HG03439 (cell line): ENCODE results near the gene PRTN3.
"Not testable (repeated sequence)": the region's sequence is repeated elsewhere in the genome, so short reads cannot be mapped to it uniquely, and the experiment has no call there.

Experiments
- ATAC-seq: cut with Tn5 transposase; IDR thresholded peaks from one replicate; pipeline ENCODE4 v1.9.1; 2021; ENCODE audit warnings: mild to moderate bottlenecking, moderate library complexity; ENCODE audit not compliant: unreplicated experiment

Gene PRTN3

GRCh38 chr19:815079-815774 is 25.6 kb upstream of the PRTN3 start:
- no peak for ATAC-seq

- no peak for ATAC-seq
Observed at GRCh38 chr19:815775-816499, 24.9 kb upstream of the PRTN3 start.

GRCh38 chr19:816500-816857 is 24.3 kb upstream of the PRTN3 start:
- no peak for ATAC-seq

DNA sequence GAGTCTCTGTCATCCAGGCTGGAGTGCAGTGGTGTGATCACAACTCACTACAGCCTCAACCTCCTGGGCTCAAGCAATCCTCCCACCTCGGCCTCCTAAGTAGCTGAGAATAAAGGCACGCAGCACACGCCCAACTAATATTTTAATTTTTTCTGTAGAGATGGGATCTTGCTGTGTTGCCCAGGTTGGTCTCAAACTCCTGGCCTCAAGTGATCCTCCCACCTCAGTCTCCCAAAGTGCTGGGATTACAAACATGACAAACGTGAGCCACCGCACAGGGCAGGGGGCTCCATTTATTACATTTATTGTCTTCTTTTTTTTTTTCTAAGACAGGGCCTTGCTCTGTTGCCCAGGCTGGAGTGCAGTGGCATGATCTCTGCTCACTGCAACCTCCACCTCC is 20.6 kb upstream of the PRTN3 start:
- not testable (repeated sequence) for ATAC-seq

- ATAC-seq, result no peak
Observed at GRCh38 chr19:821231-821824, 19.5 kb upstream of the PRTN3 start.

DNA sequence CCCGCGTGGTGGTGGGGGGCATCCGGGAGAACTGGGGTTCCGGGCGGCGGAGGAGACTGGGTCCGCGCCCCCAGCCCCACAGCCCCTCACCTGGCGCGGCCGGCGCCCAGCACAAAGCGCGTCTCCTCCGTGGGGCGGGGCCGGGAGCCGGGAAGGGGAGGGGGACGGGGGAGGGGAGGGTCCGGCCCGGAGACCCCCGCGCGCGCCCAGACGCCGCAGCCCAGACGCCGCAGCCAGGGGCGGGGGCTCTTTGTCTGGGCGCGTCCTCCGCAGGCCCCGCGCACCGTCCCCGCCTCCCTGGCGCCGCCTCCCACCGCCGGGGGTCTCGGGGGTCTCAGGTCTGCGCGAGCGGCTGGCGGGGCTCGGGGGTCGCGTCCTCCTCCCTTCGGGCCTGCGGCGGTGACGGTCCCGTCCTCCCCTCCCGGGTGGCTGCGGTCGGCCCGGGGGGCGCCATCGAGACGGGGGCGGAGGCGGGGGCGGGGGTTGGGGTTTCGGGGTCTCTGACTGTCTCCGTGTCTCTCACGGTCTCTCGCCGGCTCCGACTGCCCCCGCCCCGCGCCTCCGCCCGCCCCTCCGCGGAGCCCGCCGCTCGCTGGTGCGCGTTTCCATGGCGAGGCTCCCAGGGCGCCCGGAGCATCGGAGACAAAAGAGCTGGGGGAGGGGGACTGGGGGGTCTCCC is 18.8 kb upstream of the PRTN3 start, which contains the start of gene PLPPR3:
PLPPR3 (minus strand) TSS at position 131 of the 679 bp plus-strand sequence. CDS start 396 bp downstream, outside the sequence.
- ATAC-seq, result no peak

- ATAC-seq, result no peak
Observed at GRCh38 chr19:823565-824121, 17.2 kb upstream of the PRTN3 start.

DNA sequence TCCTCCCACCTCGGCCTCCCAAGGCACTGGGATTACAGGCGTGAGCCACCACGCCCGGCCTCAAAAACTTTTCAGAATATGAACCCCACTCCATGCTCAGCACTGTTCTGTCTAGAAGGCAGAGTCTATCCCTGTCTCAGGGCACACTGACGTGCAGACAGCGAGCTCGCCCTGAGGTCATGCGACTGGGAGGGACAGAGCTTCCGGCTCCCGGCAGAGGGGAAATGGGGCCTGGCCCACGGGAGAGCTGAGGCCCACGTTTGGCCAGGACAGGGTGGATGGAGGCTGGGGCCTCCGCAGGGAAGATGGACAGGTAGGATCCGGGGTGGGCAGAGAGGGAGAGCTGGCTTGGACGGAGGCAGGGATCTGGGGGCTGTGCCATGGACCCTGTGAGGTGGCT is 15.9 kb upstream of the PRTN3 start:
- no peak for ATAC-seq

DNA sequence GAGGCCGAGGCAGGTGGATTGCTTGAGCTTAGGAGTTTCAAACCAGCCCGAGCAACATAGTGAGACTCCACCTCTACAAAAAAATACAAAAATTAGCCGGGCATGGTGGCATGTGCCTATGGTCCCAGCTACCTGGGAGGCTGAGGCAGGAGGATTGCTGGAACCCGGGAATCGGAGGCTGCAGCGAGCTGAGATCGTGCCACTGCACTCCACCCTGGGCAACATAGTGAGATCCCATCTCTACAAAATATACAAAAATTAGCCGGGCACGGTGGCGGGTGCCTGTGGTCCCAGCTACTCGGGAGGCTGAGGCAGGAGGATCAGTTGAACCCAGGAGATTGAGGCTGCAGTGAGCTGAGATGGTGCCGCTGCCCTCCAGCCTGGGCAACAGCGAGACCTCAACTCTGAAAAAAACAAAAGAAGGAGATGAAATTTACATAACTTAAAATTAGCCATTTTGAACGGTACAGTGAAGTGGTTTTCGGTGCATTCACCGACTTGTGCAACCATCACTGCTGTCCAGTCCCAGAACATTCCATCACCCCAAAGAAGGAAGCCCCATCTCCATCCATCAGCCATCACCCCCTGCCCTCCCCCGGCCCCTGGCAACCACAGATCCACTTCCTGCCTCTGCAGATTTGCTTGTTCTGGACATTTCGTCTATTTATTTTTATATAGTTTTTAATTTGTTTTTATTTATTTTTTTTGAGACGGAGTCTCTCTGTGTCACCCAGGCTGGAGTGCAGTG is 14.7 kb upstream of the PRTN3 start:
- ATAC-seq, result no peak

- no peak for ATAC-seq
Observed at GRCh38 chr19:827314-827709, 13.5 kb upstream of the PRTN3 start.

GRCh38 chr19:827710-828321 is 13.0 kb upstream of the PRTN3 start, which contains the start of gene AZU1:
Gene AZU1 (plus strand): TSS chr19:827837. CDS start chr19:827847, 10 bp downstream.
- no peak for ATAC-seq

DNA sequence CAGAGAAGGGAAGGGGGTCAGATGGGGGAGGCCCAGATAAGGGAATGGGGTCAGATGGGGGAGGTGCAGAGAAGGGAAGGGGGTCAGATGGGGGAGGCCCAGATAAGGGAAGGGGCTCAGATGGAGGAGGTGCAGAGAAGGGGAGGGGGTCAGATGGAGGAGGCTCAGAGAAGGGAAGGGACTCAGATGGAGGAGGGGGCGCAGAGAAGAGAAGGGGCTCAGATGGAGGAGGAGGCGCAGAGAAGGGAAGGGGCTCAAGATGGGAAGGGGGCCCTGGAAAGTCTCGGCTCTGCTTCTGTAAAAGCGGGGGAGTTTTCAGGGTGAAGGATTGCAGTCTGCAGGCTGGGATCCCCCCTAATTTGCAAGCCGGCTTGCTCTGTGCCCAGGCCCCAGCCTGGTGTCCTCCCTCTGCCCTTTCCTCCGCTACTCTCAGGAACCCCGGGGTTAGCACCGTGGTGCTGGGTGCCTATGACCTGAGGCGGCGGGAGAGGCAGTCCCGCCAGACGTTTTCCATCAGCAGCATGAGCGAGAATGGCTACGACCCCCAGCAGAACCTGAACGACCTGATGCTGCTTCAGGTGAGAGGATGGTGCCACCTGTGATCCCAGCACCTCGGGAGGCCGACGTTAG is 11.6 kb upstream of the PRTN3 start:
- no peak for ATAC-seq

DNA sequence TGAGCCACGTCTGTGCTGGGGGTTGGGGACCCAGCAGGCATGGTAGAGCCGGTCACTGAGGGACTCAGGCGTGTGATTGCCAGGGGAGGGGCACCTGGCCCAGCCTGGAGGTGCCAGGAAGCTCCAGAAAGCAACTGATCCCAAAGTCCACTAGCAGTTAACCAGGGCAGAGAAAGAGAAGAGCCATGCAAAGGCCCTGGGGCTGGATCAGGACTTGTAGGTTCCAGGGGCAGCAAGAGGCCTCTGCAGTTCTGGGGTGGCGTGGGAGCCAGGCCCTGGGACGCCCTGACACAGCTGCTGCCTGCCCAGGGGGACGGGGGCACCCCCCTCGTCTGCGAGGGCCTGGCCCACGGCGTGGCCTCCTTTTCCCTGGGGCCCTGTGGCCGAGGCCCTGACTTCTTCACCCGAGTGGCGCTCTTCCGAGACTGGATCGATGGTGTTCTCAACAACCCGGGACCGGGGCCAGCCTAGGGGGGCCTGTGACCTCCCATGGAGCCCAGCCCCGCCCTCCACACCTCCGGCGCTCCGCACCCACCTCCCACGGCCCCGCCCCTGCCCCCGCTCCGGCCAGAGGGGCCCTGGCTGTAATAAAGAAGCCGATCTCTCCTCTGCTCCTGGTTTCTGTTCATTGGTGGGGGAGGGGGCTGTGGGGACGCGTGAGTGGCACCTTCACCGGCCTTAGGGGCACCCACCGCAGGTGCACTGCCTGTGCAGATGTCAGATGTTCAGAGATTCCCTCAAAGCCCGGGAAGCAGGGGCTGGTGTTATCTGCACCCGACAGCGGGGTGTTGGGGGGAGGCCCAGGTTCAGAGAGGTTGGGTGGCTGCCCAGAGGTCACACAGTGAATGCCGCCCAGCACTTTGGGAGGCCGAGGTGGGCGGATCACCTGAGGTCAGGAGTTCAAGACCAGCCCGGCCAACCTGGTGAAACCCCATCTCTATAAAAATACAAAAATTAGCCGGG is 9.1 kb upstream of the PRTN3 start:
- no peak for ATAC-seq

- no peak for ATAC-seq
Observed at GRCh38 chr19:834216-834615, 6.6 kb upstream of the PRTN3 start.

DNA sequence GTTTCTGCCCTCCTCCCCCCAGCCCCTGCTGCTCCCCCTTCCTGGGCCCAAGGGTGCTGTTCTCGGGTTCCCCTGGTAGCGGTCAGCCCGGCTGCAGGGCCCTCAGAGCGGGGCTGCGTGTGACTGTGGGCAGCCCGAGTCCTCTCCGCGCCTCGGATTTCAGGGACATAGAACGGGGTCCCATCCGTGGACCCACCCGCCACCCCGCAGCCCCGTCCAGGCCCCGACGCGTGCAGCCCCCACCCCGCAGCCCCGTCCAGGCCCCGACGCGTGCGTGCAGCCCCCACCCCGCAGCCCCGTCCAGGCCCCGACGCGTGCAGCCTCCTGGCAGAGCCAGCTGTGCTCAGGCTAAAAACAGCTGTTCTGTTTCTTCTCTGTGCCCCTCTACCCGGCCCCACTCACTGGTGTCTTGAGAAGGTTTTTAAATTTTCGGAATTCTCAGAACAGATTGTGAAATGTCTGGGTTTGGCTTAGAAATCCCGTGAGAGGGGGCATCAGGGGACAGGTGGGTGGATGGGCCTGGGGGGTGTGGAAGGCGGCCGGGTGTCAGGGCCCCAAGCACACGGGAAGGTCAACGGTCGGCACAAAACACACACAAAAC is 5.5 kb upstream of the PRTN3 start:
- no peak for ATAC-seq

GRCh38 chr19:842802-843179 is 2.0 kb downstream of the PRTN3 start:
- not testable (repeated sequence) for ATAC-seq

- ATAC-seq, result no peak
Observed at GRCh38 chr19:843180-843835, 2.5 kb downstream of the PRTN3 start.
